Measurements from ENCODE around the gene UCP3.

Gene UCP3

GRCh38 chr11:73976451-73977151, 32.3 kb downstream of the UCP3 start:
- no peak for DNase-seq

DNA sequence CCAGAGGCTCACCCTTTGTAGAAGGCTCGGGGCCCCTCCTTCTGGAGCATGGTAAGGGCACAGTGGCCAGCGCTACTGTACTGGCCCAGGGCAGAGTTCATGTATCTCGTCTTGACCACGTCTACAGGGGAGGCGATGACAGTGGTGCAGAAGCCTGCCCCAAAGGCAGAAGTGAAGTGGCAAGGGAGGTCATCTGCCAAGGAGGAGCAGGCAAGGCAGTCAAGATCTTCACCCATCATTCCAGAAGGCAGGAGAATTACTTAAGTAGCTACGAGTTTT, 33.5 kb downstream of the UCP3 start:
- no peak for DNase-seq

GRCh38 chr11:73974604-73975478, 34.0 kb downstream of the UCP3 start:
- DNase-seq = no peak

DNA sequence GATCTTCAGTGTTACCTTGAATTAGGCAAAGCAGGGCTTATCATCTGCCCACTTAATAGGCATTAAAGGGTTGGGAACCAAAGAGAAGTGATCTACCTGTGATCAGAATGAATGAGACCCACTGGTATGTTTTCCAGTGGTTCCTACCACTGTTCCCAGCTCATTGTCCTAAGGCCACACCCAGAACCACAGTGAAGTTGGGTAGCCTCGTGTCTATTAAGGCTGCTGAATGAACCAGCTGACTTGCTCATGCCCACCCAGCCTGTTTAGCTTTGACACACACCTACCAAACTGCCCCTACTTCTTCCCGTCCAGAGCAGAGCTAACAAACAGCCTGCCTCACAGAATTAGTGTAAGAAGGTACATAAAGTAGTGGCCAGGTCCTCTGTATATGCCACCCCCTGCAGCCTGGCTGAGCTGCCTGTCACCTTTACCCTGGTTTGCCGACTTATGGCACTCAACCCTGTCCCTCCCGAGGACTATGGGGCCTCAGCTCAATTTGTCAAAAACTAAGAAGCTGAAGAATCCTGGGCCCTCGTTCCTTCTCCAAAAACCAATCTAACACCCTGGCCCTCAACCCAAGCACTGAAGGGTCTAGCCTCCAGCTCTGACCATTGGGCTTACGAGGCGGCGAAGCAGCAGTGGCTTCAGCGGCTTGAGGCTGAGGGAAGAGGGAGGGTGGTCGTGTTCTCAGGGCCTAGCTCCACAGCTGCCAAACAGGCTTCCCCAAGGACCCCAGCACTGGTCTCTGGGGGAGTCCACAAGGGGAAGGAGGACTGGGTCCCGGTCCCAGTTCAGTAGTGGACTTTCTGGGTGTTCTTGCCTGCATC, 36.0 kb downstream of the UCP3 start:
- DNase-seq = peak in 1 of 6 experiments; percentile 26

DNA sequence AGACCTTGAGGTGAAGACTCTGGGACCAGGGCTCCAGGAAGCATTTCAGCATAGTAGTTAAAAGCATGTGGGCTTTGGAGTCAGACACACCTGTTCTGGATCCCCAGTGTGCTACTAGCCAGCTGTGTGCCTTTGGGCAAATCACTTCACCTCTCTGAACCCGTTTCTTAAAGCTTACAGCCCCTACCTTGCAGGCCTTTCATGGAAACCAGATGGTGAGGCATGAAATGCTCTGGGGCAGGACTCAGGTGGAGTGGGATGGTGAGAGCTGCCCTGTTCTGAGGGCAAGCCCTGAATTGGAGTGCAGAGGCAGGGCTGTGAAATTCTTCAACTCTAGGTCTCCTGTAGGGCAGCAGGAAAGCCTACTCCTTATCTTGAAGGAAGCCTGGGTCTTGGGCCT, 36.7 kb downstream of the UCP3 start:
- no peak for DNase-seq

- peak in 1 of 6 experiments; percentile 14 for DNase-seq
Observed at GRCh38 chr11:73971175-73971719, 37.6 kb downstream of the UCP3 start.

GRCh38 chr11:73969991-73970800, 38.7 kb downstream of the UCP3 start:
- peak in 1 of 6 experiments; percentile 13 for DNase-seq

- DNase-seq = no peak
Observed at GRCh38 chr11:73969091-73969490, 39.8 kb downstream of the UCP3 start.

- DNase-seq = no peak
Observed at GRCh38 chr11:73968356-73968966, 40.4 kb downstream of the UCP3 start.

GRCh38 chr11:73965764-73966121, 43.1 kb downstream of the UCP3 start:
- DNase-seq = no peak

DNA sequence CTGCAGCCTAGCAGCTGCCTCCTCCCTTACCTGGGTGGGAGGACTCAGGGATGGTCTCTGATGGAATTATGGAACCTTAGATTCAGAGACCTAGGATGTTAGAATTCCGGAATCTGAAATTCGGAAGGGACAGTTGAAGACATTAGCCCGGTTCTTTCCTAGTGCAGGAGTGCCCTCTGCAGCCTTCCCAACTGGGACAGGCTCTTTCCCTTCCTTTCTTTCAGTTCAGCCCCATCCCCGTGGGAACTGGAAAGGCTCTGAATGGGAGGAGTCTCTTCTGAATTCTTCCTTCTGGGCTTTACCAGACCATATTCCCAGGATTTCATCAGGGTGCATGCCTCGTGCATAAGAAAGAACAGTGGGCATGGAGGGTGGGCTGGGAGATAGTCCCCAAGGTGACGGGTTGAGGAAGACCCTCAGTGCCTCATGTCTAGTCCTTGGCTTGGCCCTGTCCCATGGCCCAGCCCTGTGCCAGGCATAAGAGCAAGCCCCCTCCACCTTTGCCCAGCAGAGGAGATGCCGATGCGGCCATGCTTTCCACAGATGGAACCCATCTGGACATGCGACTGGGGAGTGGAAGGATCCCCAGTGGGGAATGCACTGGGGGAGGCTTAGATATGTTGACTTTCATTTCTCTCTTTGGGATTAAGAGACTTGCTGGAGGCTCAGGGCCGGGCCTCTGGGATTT, 43.7 kb downstream of the UCP3 start:
- no peak for DNase-seq

DNA sequence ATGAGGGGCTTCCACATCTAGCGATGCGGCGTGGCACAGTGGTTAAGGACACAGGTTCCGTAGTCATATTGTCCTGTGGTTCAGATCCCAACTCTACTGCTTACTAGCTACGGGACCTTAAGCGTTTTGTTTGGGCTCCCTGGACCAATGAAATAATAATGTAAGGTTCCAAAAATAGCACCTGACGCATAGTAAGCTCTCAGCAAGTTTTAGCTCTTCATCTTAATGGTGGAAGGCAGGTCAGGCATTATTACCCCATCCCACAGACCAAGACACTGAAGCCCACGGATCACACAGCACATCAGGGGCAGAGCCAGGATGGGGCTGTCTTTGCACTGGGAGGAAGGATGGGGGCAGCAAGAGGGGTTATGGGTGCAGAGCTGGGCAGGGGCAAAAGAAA, 45.0 kb downstream of the UCP3 start:
- DNase-seq = no peak

DNA sequence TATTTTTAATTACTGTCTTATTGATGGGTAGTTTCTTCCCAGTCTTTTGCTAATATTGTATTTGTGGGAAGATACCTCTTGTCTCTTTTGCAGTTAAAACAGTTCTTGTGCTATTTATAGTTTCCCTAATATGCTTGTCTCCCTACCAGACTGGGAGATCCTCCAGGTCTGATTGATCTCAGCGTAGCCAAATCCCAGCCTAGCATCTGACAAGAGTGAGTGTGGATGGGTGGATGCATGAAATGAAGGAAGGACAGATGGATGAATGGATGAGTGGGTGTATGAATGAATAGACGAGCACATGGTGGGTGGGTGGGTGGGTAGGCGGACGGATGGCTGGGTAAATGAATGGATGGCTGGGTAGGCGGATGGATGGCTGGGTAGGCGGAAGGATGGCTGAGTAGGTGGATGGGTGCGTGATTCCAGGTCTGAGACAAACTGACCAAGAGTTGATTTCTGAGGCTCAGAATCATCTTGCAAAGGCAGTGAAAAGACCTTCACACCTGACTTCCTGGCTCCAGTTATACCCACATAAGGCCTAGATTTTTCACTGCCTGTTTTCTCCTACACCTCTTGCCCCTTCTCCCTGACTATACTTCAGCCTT, 46.7 kb downstream of the UCP3 start:
- no peak for DNase-seq

- no peak for DNase-seq
Observed at GRCh38 chr11:73961321-73961720, 47.6 kb downstream of the UCP3 start.

- no peak for DNase-seq
Observed at GRCh38 chr11:73958521-73959141, 50.3 kb downstream of the UCP3 start.

- DNase-seq = no peak
Observed at GRCh38 chr11:73957654-73958361, 51.1 kb downstream of the UCP3 start.

- no peak for DNase-seq
Observed at GRCh38 chr11:73956876-73957653, 51.8 kb downstream of the UCP3 start.

DNA sequence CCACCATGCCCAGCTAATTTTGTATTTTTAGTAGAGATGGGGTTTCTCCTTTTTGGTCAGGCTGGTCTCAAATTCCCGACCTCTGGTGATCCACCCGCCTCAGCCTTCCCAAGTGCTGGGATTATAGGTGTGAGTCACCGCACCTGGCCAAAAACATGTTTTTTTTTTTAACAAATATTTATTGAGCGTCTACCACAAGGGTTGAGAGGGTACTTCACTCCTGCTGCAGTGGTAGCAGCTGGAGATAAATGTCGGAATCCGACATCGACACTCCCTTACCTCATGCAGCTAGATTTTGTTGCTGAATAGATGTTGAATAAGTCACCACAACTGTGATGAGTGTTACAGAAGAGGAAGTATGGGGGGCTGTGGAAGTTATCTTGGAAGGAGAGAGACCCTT, 57.1 kb downstream of the UCP3 start:
- no peak for DNase-seq
